Activated CD4-positive, alpha-beta T cell treated with anti-CD3 and anti-CD28 coated beads for 4 hours (primary cell): ENCODE results near the gene GPR107.
A peak's percentile ranks its signal among the peaks of the same experiment; 100 is the strongest.
"Not testable (repeated sequence)": the region's sequence is repeated elsewhere in the genome, so short reads cannot be mapped to it uniquely, and the experiment has no call there.

Experiments used
- DNase-seq, 2 donors: peaks; one replicate each; pipeline ENCODE4 v3.0.0-alpha.2; 2020

GPR107 gene

GRCh38 chr9:130053504-130054324, at the start of gene GPR107:
Gene GPR107 (plus strand): TSS chr9:130053906. CDS start chr9:130053933, 27 bp downstream.
- DNase-seq = peak; percentile 77 to 80

DNA sequence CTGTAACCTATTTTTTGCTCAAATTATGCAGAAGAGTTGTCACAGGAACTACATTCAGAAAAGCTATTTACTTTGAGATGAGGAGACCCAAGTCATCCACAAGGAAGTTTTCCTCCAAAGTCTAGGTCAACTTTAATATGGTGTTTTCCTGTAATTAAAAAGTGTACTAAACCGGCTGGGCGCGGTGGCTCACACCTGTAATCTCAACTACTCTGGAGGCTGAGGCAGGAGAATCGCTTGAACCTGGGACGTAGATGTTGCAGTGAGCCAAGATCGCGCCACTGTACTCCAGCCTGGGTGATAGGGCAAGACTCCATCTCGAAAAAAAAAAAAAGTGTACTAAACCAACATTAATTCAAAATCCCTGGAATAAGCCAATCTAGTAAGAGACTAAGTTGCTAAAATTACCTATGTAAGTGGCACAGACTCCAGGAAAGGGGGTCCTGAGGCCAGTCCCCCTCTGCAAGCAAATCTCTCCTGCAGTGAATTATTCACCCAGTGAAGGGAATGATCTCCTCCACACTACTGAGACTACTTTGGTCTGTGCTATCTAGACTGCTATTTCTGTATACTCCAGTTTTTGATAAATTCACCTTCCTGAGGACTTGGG, 49.7 kb upstream of the GPR107 start:
- DNase-seq = no peak

GRCh38 chr9:130006952-130007351, 46.8 kb upstream of the GPR107 start:
- not testable (repeated sequence) for DNase-seq

GRCh38 chr9:130008538-130008937, 45.2 kb upstream of the GPR107 start:
- no peak for DNase-seq

GRCh38 chr9:130009546-130009945, 44.2 kb upstream of the GPR107 start:
- DNase-seq = not testable (repeated sequence)

- peak; percentile 51 to 53 for DNase-seq
These were observed 43.3 kb upstream of the GPR107 start for GRCh38 chr9:130010151-130010988.

DNA sequence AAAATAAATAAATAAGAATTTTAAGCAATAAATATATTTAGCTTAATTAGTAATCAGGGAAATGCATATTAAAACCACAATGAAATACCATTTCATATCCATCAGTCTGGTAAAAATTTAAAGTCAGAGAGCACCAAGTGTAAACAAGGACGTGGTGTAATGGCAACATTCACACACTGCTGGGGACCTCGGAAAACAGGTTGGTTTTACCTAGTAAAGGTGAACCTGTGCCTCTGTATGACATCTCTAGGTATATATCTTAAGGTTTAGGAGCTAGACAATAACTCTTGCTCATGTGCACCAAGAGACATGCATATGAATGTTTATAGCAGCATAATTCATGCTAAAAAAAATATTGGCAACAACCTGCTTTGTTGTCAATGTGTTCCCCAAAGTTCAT, 40.4 kb upstream of the GPR107 start:
- DNase-seq = no peak

DNA sequence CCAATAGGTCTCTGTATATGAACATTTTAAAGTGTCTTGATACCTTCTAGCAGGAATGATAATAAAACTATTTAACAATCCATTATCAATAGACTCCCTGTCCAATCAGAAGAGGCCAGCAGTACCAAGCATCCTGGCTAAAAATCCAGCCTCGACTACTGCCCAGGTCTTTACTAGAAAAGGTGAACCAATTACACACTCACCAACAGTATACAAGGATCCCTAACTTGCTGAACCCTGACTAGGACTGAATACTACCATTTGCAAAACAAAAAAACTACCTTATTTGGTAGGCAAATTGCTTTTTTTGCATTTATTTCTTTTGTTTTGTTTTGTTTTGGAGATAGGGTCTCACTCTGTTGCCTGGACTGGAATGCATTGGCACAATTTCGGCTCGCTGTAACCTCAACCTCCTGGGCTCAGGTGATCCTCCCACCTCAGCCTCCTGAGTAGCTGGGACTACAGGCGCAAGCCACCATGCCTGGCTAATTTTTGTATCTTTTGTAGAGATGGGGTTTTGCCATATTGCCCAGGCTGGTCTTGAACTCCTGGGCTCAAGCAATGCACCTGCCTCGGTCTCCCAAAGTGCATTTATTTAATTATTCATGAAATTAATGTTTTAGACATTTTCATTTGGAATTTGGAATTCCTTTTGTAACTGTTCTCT, 38.2 kb upstream of the GPR107 start:
- DNase-seq = no peak

- no peak for DNase-seq
These were observed 36.6 kb upstream of the GPR107 start for GRCh38 chr9:130017076-130017475.

GRCh38 chr9:130017510-130017909, 36.2 kb upstream of the GPR107 start:
- DNase-seq = not testable (repeated sequence)

DNA sequence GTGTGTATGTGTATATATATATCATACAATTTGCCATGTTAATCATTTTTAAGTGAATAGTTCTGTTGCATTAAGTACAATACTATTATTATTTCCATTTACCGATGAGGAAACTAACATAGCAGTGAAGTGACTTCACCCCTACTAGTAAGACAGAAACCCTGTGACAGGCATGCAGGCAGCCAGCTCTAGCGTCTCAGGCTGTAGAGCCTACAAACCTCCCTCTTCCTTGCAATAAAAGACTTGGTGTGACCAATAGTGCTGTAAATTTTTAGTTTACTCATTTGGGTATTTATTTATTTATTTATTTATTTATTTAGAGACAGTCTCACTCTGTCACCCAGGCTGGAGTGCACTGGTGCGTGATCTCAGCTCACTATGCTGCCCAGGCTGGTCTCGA, 35.4 kb upstream of the GPR107 start:
- DNase-seq = no peak

GRCh38 chr9:130020618-130021017, 33.1 kb upstream of the GPR107 start:
- DNase-seq = no peak

- DNase-seq = no peak
These were observed 32.6 kb upstream of the GPR107 start for GRCh38 chr9:130021123-130021522.

GRCh38 chr9:130021842-130022241, 31.9 kb upstream of the GPR107 start:
- not testable (repeated sequence) for DNase-seq

DNA sequence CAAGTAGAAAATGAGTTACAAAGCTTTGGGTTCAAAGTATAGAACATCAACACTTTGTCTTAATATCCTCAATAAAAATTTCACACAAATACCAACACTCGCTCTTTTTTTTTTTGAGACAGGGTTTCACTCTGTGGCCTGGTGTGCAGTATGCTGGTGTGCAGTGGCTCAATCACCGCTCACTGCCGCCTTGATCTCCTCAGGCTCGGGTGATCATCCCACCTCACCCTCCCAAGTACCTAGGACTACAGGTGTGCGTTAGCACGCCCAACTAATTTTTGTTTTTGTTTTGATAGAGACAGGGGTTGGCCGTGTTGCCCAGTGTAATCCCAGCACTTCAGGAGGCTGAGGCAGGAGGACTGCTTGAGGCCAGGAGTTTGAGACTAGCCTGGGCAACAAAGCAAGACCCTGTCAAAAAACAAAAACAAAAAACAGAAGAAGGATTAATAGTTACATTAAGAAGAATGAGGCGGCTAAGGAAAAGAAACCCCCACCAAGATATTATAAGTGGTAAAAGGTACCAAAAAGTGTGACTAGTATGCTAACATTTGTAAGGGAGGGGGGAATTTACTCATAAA, 31.1 kb upstream of the GPR107 start:
- DNase-seq = no peak

DNA sequence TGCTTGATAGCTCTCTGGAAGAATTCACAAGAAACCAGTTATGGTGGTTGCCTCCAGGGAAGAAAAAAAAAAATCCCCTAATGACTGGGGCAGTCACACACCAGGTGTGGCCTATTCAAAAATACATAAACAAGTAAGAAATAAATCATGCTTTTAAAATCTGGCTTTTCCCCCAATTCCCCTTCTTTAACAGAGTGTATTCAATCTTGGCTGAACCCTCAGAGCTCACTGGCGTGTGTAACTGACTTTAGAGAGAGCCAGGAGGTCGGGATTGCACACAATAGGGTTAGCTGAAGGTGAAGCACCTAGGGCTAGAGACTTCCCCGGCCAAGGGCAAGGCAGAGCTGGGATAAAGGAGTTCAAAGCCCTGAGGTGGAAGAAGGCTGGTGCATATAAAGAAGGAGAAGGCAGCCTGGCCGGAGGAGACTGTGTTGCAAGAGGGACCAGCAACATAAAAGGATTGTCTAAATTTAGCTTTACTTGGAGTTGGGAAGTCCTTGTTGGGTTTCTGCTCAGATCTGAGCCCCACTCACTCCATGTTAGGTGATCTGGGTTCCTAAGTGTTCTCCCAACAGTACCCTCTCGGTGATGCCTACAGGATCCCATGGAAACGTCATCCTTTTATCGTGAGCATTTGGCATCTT, 30.4 kb upstream of the GPR107 start:
- DNase-seq = no peak

DNA sequence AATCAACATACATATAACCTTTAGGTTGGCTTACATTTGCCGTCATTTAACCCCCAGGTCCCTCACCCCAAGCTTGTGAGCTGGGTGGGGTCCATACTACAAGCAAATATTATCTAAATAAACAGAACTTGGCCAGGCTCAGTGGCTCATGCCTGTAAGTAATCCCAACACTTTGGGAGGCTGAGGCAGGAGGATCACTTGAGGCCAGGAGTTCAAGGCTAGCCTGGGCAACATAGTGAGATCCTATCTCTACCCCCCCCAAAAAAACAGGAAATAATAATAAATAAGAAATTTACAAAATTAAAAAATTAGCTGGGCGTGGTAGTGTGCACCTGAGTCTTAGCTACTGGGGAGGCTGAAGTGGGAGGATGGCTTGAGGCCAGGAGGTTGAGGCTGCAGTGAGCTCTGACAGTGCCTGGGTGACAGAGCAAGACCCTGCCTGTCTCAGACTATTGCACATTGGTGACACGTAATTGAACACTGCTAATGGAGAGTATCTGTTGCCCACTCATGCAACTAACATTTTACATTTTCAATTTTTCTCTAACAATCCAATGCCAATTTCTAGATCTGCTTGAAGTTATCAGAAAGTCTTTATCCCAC, 29.6 kb upstream of the GPR107 start:
- DNase-seq = no peak

- no peak for DNase-seq
These were observed 29.1 kb upstream of the GPR107 start for GRCh38 chr9:130024597-130024994.

DNA sequence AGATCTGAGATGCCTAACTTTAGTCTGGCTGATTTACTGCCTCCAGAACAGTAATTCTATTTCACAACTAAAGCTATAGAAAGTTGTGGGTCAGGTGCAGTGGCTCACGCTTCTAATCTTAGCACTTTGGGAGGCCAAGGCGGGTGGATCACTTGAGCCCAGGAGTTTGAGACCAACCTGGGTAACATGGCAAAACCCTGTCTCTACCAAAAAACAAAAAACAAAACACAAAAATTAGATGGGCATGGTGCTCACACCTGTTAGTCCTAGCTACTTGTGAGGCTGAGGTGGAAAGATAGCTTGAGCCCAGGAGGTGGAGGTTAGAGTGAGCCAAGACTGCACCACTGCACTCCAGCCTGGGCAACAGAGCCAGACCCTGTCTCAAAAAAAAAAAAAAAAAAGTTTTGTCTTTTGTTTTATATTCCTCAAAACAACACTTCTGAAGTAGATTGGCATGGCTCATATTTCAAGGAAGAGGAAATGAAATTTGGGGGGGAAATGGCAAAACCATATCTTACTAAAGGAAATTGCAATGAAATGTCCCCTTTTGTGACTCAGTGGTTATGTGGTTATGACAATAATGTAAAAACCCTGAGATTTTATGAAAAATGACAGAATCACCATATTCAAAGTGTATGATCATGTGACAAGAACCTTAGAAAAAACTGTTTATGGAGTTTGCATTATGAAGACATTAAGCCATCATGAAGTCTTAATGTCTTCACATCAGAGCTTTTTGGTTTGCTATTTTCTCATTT, 26.9 kb upstream of the GPR107 start:
- DNase-seq = no peak

- DNase-seq = no peak
These were observed 26.0 kb upstream of the GPR107 start for GRCh38 chr9:130027533-130028365.
